ENCODE data around the gene MED26.

The MED26 gene

GRCh38 chr19:16573296-16573695 is 54.7 kb downstream of the MED26 start:
- peak overlapping the region; percentile 81 for H3K4me3 ChIP-seq (ENCODE audit: low read depth, low read length)
- CTCF ChIA-PET: no interaction called here
- no peaks in the 10 kb centered on the region for H3K9me3 ChIP-seq (ENCODE audit: control insufficient read depth, insufficient read depth, low read depth, low read length)
- H3K4me1 ChIP-seq (ENCODE audit: control insufficient read depth, insufficient read depth, low read length): peaks cover 2% of the 10 kb centered on the region; the same call in 1 of the 2 replicates
- no peak overlapping the region for H3K27ac ChIP-seq (ENCODE audit: extremely low read depth, low read depth, low read length)
- POLR2A ChIA-PET: interaction anchor here (1.0 to 2.5 kb wide), 8 partner anchors 9 to 55 kb away, joined by 3 to 23 read pairs (median 5); partner anchors contain the start of gene MED26
- TF ChIP-seq ZNF350 (tag by site-specific recombination; IDR thresholded peaks at IDR 0.05): no peak
- no peak for TF ChIP-seq ZSCAN16 (tag by site-specific recombination; IDR thresholded peaks at IDR 0.05)
- TF ChIP-seq ZNF670 (tag by site-specific recombination; IDR thresholded peaks at IDR 0.05; ENCODE audit: low read depth): no peak
- peaks cover 0 to 53% of the 10 kb centered on the region in 2 experiments; a peak in 2 of 3 replicates for H3K36me3 ChIP-seq (ENCODE audit: control insufficient read depth in 2 of 2, insufficient read depth in 1 of 2, low read length in 2 of 2)

- H3K36me3 ChIP-seq (ENCODE audit: control insufficient read depth in 2 of 2, insufficient read depth in 1 of 2, low read length in 2 of 2): peaks cover under 1 to 53% of the 10 kb centered on the region in 2 experiments; a peak in 2 of 3 replicates
- H3K4me1 ChIP-seq (ENCODE audit: control insufficient read depth, insufficient read depth, low read length): peaks cover 2% of the 10 kb centered on the region; the same call in 1 of the 2 replicates
- CTCF ChIA-PET: interaction anchor here (0.6 kb wide), 1 partner anchor 12 kb away, joined by 3 read pairs; no protein-coding TSS in a partner anchor
- H3K4me3 ChIP-seq (ENCODE audit: low read depth, low read length): peak within 1 kb of the TSS; percentile 82
- no peaks in the 10 kb centered on the region for H3K9me3 ChIP-seq (ENCODE audit: control insufficient read depth, insufficient read depth, low read depth, low read length)
- POLR2A ChIA-PET: interaction anchor here (0.8 to 2.5 kb wide), 9 partner anchors 9 to 131 kb away, joined by 3 to 23 read pairs (median 3); partner anchors contain the start of gene MED26
- peak within 1 kb of the TSS; percentile 76 for H3K27ac ChIP-seq (ENCODE audit: extremely low read depth, low read depth, low read length)
- TF ChIP-seq ZNF501 (tag by site-specific recombination; IDR thresholded peaks at IDR 0.05) (0 out of 2 replicates have a peak, but pooled peaks have one; percentile 59), HOXC10 (CRISPR knock-in tag; IDR thresholded peaks at IDR 0.05) (no peak), ZNF140 (tag by site-specific recombination; IDR thresholded peaks at IDR 0.05) (no peak), ZNF114 (tag by site-specific recombination; IDR thresholded peaks at IDR 0.05) (no peak), ZNF747 (tag by site-specific recombination; IDR thresholded peaks at IDR 0.05) (no peak), ZNF777 (tag by site-specific recombination; IDR thresholded peaks at IDR 0.05; ENCODE audit: borderline replicate concordance) (no peak), ZNF837 (tag by site-specific recombination; IDR thresholded peaks at IDR 0.05) (no peak), KLF8 (tag by site-specific recombination; IDR thresholded peaks at IDR 0.05) (peak; percentile 84), MYNN (tag by site-specific recombination; IDR thresholded peaks at IDR 0.05; ENCODE audit: borderline replicate concordance) (no peak), ZNF76 (tag by site-specific recombination; IDR thresholded peaks at IDR 0.05; ENCODE audit: borderline replicate concordance, low read depth) (peak; percentile 54; the same call in 1 of the 2 replicates), ZNF184 (tag by site-specific recombination; IDR thresholded peaks at IDR 0.05) (no peak), ZNF670 (tag by site-specific recombination; IDR thresholded peaks at IDR 0.05; ENCODE audit: low read depth) (no peak), OVOL3 (tag by site-specific recombination; IDR thresholded peaks at IDR 0.05) (no peak), ZBTB20 (tag by site-specific recombination; IDR thresholded peaks at IDR 0.05) (no peak; the same call in 1 of the 2 replicates), ZNF701 (tag by site-specific recombination; IDR thresholded peaks at IDR 0.05) (no peak), ZNF692 (tag by site-specific recombination; IDR thresholded peaks at IDR 0.05) (peak; percentile 49; the same call in 1 of the 2 replicates), ZNF561 (tag by site-specific recombination; IDR thresholded peaks at IDR 0.05; ENCODE audit: borderline replicate concordance) (peak; percentile 65), ZBTB17 (tag by site-specific recombination; IDR thresholded peaks at IDR 0.05) (peak; percentile 79), ZNF280D (tag by site-specific recombination; IDR thresholded peaks at IDR 0.05) (no peak), ZNF155 (tag by site-specific recombination; IDR thresholded peaks at IDR 0.05) (no peak), ZNF280C (tag by site-specific recombination; IDR thresholded peaks at IDR 0.05) (no peak), ZNF341 (tag by site-specific recombination; IDR thresholded peaks at IDR 0.05; ENCODE audit: low read depth) (peak; percentile 41; the same call in 1 of the 2 replicates), ZNF521 (tag by site-specific recombination; IDR thresholded peaks at IDR 0.05) (no peak), ZNF423 (tag by site-specific recombination; IDR thresholded peaks at IDR 0.05) (no peak)
Observed at GRCh38 chr19:16572332-16573211, 55.4 kb downstream of the MED26 start, which contains the start of gene SLC35E1. Gene SLC35E1, minus strand, starts transcription at chr19:16572415. Its CDS starts 51 bp downstream, at chr19:16572364.

All from HEK293 (cell line).